ENCODE measurements around the gene TENT5C.
A peak's percentile ranks its signal among the peaks of the same experiment; 100 is the strongest.

The TENT5C gene

DNA sequence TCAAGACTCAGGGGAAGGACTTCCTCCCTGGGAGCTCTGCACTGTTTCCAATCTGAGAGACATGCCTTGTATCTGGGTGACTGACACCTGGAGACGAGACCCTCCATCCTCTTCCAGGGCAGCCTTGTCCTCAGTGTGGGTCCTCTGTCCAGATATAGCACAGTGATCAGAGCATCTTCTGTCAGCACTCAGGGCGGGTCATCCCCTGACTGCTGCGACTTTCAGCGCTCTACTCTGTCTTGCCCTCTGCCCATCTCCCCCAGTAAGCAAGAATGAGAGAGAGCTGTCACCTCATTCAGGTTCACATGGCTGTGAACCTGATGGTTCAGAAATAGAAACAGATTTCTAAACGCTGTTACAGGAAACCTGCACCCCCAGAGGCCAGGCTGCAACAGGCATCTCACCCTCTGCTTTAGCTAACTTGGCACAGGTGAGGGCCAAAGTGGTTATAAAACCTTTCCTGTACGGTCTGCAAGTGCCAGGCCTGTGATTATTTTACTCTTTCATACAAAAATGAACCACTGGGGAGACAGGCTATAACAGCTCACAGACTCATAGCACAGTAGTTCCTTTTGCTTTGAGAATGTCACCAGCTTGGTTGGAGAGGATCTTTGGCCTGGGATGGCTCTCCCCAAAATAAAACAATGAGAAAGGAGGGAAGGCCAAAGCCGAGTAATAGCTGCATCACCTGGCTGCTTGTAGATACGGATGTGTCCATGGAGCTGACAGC, 11.4 kb upstream of the TENT5C start:
- DNase-seq = no peak

DNA sequence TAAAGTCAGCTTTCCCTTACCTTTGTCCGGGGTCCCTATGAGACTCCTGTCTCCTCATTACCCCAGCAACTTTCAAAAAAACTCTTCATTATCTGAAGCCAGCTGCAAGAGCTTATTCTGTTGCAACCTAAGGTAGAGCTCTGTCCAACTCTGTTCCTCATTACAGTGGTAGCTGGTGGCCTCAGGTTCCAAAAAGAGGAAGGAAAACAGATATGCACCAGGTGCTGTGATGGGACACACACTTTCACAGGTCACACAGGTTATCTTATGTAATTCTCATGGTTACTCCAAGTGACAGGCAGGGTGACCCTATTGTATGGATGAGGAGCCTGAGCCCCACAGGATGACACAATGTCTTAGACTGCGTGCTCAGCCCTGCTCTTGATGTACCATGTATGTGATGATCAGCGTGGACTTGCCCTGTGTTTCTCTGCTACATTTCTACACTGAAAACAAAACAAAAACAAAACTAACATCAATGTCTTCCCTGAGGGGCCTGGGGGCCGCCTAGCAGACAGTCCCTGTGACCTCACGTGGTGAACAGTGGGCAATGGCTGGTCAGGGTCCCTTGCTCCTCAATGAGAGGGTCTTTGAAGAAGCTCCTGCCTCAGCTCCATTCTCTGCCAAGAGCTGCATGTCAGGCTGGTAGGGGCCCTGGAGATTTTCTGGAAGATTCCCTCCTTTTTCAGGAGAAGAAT, 9.7 kb upstream of the TENT5C start:
- DNase-seq = no peak

DNA sequence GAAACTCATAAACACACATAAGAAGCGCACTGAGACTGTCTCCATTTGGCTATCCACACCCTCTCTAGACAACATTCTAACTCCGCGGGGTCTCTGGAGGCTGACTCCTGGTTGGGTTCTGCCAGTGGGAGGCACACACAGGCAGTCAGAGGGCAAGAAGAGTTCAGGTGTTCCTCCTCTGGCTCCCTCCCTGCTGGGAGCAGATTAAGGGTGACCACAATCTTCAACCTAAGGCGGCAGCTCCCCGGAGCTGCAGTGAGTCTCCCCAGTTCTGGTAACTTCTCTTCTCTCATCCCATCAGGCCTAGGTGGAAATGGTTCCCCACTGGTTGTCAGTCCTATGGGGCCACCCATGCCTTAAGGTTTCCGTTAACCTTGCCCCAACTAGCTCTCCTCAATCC, 7.4 kb upstream of the TENT5C start:
- no peak for DNase-seq

DNA sequence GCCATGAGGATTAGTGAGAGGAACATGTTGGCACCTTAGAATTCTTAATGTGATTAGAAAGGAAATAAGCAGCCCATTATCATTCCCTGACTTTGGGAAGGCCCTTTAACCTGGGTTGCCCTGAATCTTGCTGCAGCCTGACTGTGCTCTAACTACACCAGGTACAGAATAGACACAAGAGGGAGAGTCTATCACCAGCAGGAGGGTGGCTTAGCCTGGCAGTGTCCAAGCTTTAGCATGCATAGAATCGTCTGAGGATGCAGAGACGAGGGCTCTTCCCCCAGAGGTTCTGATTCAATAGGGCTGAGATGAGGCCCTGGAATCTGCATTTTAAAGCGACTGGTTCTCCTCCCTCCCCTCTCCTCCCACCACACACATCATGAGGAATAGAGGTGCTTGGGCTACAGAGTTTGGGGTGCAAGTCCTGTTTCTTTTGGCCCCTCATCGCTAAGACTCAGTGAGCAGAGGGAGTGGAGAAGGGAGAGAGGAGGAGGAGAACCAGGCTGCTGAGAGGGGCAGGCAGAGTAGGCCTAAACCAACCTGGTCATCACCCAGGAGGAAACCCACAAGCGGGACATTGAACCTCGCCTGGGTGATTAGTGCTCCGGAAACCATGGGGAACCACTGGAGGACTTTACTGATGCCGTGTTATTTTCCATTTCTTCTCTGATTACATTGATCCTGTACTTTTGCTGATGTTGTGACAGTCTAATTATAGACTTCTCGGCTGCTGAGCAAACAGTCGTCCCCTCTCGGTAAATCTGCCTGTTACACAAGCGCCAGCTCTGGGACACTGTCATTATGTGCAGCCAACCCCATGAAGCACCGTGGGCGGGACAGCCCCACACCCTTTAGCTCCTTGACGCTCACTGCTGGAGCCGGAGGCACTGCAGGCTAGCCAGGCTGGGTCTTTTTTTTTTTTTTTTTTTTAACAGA, 6.3 kb upstream of the TENT5C start:
- DNase-seq = peak; percentile 78

GRCh38 chr1:117600325-117600943, 5.4 kb upstream of the TENT5C start:
- peak; percentile 5 for DNase-seq

DNA sequence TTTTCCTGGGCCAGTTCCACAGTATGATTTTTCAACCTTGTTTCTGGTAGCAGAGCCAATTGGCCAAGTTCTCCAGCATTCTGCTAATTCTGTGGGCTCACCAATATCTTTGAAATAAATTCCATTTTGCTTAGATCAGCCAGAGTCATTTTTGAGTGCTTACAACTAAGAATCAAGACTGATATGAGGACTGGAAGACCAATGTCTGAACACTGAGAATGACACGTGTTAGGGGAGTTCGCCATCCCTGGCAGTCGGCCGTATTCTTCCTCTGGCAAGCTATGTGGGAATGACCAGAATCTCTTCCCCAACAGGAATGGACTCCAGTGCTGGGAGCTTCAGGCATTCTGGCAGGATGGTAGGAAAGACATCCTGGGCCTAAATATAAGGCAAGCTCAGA, 4.9 kb upstream of the TENT5C start:
- DNase-seq = no peak

GRCh38 chr1:117602862-117603261, 3.0 kb upstream of the TENT5C start:
- DNase-seq = no peak

- no peak for DNase-seq
Observed at GRCh38 chr1:117605164-117605773, 579 bp upstream of the TENT5C start.

DNA sequence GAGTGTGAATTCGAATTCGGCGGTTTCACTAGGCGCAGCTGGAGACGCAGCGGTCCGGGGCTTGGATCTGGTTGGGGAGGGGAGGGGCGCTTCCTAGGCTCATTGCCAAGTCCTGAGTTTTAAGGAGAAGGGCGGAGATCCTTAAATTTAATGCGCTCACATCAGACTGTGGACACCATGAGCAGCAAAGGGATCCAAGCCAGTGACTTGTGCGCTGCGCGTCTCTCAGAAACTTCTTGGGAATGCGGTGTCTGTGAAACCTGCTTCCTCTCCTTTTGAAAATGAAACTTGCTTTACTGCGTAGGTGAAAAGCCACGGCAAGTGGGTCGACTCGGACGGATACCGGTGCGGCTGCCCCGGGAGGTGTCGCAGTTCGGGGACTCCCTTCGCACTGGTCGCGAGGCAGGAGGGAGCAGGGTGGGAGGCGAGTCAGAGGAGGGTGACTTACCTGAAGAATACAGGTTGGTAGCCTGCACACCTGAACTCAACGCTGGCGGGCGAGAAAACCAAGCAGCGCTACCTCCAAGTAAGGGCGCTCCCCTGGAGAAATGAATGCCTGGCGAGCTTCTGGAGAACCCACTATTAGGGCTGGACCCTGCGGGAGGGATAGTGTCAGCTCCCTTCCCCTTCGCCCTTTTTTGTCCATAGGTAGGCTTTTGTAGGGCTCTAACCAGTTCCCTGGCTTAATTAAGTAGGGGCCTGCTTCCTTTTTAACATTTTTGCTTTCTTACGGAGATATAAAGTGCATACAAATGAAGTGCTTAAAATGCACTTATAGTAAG, 992 bp downstream of the TENT5C start:
- DNase-seq = peak; percentile 53

- DNase-seq = peak; percentile 8
Observed at GRCh38 chr1:117607471-117607870, 1.6 kb downstream of the TENT5C start.

- no peak for DNase-seq
Observed at GRCh38 chr1:117608115-117608615, 2.3 kb downstream of the TENT5C start.

GRCh38 chr1:117608758-117609157, 2.9 kb downstream of the TENT5C start:
- DNase-seq = no peak

DNA sequence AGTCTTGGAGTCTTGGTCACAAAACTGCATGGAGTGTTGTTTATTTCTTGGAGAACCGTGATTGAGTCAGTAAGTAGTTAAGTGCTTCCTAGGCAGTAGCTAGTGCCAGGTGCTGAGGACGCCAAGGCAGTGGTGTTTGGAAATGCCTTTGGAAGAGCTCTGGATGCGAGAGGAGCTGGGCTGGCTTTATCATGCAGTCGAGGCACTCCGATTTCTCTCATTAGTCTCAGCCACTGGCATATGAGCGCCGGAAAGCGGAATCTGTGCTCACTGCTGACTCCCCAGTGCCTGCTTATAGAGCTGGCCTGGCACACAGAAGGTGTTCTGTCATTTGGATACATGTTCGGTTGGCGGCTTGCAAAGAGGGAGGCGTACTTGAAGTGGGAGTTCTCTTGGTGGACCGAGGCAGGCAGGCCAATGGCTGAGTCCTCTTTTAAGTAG, 3.6 kb downstream of the TENT5C start:
- DNase-seq = no peak

DNA sequence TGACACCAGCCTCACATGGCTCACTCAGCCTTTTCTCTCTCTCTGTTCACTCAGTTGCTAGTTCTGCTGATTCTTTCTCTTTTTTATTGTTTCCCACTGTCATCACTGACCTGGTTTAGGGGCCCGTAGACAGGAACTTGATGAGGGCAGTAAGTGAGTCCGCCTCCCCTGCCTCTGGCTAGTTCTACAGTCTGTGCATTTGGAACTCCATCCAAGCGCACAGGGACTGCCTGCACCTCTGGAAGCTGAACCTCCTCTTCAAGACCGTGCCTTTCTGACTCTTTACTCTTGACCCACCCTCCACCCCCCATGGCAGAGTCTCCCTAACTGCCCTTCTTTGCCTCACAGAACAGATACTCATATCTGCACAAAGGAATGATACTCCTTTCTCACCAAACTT, 4.2 kb downstream of the TENT5C start:
- DNase-seq = no peak

DNA sequence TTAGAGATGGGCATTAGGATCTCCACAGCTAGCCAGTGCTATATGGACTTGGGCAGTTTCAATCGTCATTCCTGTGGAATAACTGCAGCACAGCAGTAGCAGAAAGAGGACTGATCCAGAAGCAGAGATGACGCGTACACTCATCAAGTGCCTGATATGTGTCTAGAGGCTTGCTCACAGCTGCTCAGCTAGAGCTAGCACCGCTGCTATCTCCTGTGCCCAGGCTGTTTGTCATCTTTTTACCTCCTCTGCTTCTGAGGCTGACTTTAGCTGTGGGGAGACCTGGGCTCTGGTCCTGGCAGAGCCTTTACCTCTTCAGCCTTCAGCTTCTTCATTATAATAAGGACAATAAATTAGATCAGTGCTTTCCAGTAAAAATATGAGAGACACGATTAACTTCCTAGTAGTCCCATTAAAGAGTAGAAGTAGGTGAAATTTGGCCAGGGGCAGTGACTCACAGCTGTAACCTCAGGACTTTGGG, 5.3 kb downstream of the TENT5C start:
- DNase-seq = no peak

GRCh38 chr1:117611894-117612483, 6.1 kb downstream of the TENT5C start:
- DNase-seq = no peak

DNA sequence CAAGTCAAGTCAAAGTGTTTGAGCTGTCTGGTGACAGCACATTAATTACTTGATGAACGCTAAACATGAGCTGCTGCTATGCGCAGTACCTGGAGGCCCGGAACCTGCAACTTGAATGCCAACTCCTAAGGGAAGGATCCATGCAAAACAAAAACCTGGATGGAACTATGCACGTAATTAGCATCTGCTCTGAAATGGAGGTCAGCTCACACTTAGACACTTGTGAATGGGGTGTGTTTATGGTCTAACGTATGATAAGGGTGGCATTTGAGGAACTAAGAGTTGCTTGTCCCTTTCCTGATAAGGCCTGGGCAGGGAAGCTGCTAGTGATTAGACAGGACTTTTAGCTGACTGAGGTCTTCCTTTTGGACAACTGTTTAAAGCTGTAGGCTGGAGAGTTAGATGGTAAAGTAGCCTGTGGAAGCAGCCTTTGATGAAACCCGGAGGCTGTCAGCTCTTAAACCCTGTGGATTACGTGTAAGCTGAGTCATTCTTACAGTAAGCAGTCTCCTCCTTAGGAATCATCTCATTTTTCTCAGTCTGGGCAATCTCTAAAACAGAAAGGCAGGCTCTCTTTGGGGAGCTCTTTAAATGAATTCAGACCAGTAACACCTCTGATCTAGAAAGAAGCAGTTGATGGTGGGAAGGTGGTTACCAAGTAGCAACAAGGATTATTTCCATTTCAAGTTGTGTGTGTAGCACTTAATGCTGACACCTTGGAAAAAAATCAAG, 6.8 kb downstream of the TENT5C start:
- peak; percentile 26 for DNase-seq

DNA sequence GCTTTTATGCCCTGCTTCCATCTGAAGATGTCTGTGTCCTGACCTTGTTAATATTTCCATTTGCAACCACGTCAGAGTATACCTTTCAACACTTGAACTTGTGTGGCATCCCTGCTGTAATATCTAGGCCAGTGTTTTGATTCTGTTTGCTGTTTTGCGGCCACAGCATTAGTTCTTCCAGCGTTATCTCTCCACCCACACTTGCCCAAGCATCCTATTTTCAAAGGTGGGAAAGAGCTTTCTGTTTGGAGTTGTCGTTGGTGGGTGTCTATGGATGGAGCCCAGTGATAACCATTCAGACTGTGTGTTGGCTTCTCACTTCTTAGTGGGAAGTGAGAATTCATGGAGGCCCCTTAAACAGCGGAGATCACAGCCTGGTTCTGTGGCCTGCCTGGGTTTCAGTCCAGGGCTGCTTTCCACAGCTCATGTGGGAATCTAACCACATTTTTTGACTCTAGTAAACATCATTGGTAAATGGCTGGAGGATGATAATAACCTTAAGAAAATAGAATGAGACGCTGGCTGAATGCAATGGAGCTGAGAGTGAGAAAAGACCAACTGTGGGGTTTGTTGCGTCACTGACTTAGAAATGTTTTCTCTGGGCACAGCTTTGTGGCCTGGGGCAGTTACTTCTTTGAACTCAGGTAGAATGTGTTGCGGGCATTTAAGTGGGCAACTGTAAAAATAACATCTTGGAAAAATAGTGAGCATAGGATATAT, 7.6 kb downstream of the TENT5C start:
- no peak for DNase-seq

GRCh38 chr1:117613969-117614729, 8.3 kb downstream of the TENT5C start:
- no peak for DNase-seq
